ENCODE data around the gene ZNF799.
"Not testable (repeated sequence)": the region's sequence is repeated elsewhere in the genome, so short reads cannot be mapped to it uniquely, and the experiment has no call there.

Gene ZNF799

DNA sequence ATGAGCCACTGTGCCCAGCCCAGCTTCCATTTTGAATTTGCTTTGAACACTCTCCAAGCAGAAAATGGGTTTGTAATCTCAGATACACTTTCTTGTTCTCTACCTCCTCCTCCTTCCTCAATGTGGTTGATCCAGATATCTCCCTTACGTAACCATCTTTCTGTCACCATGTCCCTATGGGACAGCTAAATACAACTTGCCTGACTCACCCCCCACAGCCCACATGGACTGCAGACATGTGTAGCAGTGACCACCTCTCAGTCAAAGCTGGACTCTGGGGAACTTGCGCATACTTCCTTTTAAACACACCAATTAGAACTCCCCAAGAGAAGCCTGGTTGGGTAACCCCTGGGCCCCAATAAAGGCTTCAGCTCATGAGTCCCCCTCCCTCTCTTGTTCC is 10.8 kb upstream of the ZNF799 start:
- Histone ChIP-seq H3K36me3 (ENCODE audit: control insufficient read depth in 2 of 2, insufficient read depth in 2 of 2, low read length in 2 of 2) (no peaks in the 10 kb centered on the region), H3K4me3 (ENCODE audit: low read length in 2 of 2) (no peak overlapping the region), H3K9ac (ENCODE audit: low read length in 2 of 2) (no peak overlapping the region), H3K9me3 (ENCODE audit: control insufficient read depth in 2 of 2, low read length in 2 of 2) (no peaks in the 10 kb centered on the region), H3K4me1 (ENCODE audit: control insufficient read depth, insufficient read depth, low read length) (no peaks in the 10 kb centered on the region), H3K27ac (ENCODE audit: low read length) (no peak overlapping the region), H3K27me3 (ENCODE audit: control insufficient read depth in 1 of 2, insufficient read depth in 2 of 2, low read length in 2 of 2) (no peaks in the 10 kb centered on the region)

- H3K36me3 ChIP-seq (ENCODE audit: control insufficient read depth in 2 of 2, insufficient read depth in 2 of 2, low read length in 2 of 2); H3K4me1 ChIP-seq (ENCODE audit: control insufficient read depth, insufficient read depth, low read length); H3K9me3 ChIP-seq (ENCODE audit: control insufficient read depth in 2 of 2, low read length in 2 of 2); H3K27me3 ChIP-seq (ENCODE audit: control insufficient read depth in 1 of 2, insufficient read depth in 2 of 2, low read length in 2 of 2): not testable (repeated sequence)
- Histone ChIP-seq H3K27ac (ENCODE audit: low read length) (peak overlapping the region; percentile 62), H3K9ac (ENCODE audit: low read length in 2 of 2) (peak overlapping the region; percentile 75 to 77), H3K4me3 (ENCODE audit: low read length in 2 of 2) (peak overlapping the region; percentile 87)
These were observed 1.0 kb downstream of the ZNF799 start for GRCh38 chr19:12399901-12400632.

GRCh38 chr19:12391148-12391547 is 9.9 kb downstream of the ZNF799 start:
- H3K9me3 ChIP-seq (ENCODE audit: control insufficient read depth in 2 of 2, low read length in 2 of 2); H3K4me3 ChIP-seq (ENCODE audit: low read length in 2 of 2); H3K9ac ChIP-seq (ENCODE audit: low read length in 2 of 2); H3K4me1 ChIP-seq (ENCODE audit: control insufficient read depth, insufficient read depth, low read length); H3K27me3 ChIP-seq (ENCODE audit: control insufficient read depth in 1 of 2, insufficient read depth in 2 of 2, low read length in 2 of 2); H3K27ac ChIP-seq (ENCODE audit: low read length): not testable (repeated sequence)
- peaks cover 11 to 15% of the 10 kb centered on the region in 2 donors for H3K36me3 ChIP-seq (ENCODE audit: control insufficient read depth in 2 of 2, insufficient read depth in 2 of 2, low read length in 2 of 2)

DNA sequence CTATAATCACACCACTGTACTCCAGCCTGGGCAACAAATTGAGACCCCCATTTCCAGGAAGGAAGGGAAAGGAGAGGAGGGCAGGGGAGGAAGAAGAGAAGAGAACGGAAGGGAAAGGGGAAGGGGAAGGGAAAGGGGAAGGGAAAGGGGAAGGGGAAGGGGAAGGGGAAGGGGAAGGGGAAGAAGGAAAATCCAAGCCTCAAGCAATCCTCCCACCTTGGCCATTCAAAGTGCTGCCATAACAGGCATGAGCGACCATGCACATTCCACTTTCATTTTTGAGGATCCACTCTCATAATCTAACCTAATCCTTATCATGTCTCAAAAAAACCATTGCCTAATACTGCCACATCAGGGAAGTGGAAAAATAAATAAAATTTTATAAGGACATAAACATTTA is 14.7 kb downstream of the ZNF799 start:
- not testable (repeated sequence) for H3K4me1 ChIP-seq (ENCODE audit: control insufficient read depth, insufficient read depth, low read length); H3K27me3 ChIP-seq (ENCODE audit: control insufficient read depth in 1 of 2, insufficient read depth in 2 of 2, low read length in 2 of 2); H3K4me3 ChIP-seq (ENCODE audit: low read length in 2 of 2); H3K27ac ChIP-seq (ENCODE audit: low read length); H3K9ac ChIP-seq (ENCODE audit: low read length in 2 of 2); H3K9me3 ChIP-seq (ENCODE audit: control insufficient read depth in 2 of 2, low read length in 2 of 2)
- peaks cover 9 to 11% of the 10 kb centered on the region in 2 donors for H3K36me3 ChIP-seq (ENCODE audit: control insufficient read depth in 2 of 2, insufficient read depth in 2 of 2, low read length in 2 of 2)

DNA sequence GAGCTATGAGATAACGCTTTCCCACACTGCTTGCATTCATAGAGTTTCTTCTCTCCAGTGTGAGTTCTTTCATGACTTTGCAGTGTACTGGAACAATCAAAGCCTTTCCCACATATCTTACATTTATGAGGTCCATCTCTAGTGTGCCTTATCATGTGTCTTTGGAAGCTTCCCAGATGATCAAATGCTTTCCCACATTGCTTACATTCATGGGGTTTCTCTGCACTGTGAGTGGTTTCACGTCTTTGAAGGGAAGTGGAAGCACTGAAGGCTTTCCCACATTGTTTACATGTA is 20.7 kb downstream of the ZNF799 start:
- Histone ChIP-seq H3K27ac (ENCODE audit: low read length) (no peak overlapping the region), H3K36me3 (ENCODE audit: control insufficient read depth in 2 of 2, insufficient read depth in 2 of 2, low read length in 2 of 2) (peaks cover 12 to 16% of the 10 kb centered on the region in 2 donors), H3K9me3 (ENCODE audit: control insufficient read depth in 2 of 2, low read length in 2 of 2) (peaks cover 3 to 8% of the 10 kb centered on the region in 2 donors), H3K27me3 (ENCODE audit: control insufficient read depth in 1 of 2, insufficient read depth in 2 of 2, low read length in 2 of 2) (no peaks in the 10 kb centered on the region), H3K4me3 (ENCODE audit: low read length in 2 of 2) (no peak overlapping the region), H3K9ac (ENCODE audit: low read length in 2 of 2) (no peak overlapping the region), H3K4me1 (ENCODE audit: control insufficient read depth, insufficient read depth, low read length) (no peaks in the 10 kb centered on the region)

DNA sequence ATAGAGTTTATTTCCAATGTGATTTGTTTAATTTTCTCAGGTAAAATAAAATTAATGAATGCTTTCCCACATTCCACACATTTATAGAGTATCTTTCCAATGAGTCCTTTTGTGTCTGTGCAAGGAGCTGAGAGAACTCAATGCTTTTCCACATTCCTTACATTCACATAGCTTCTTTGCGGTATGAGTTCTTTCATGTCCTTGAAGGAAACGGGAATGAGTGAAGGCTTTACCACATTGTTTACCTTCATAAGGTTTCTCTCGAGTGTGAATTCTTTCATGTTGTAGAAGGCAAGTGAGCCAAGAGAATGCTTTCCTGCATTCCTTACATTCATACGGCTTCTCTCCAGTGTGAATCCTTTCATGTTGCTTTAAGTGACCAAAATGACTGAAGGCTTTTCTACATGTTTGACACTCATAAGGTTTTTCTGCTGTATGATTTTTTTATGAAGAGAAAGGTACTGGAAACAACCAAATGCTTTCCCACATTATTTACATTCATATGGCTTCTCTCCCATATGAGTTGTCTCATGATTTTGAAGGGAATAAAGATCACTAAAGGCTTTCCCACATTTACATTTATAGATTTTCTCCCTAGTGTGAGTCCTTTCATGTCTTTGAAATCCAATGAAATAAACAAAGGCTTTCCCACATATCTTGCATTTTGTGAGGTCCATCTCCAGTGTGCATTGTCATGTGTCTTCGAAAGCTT is 21.2 kb downstream of the ZNF799 start:
- Histone ChIP-seq H3K27ac (ENCODE audit: low read length) (no peak overlapping the region), H3K9ac (ENCODE audit: low read length in 2 of 2) (no peak overlapping the region), H3K4me3 (ENCODE audit: low read length in 2 of 2) (no peak overlapping the region), H3K27me3 (ENCODE audit: control insufficient read depth in 1 of 2, insufficient read depth in 2 of 2, low read length in 2 of 2) (no peaks in the 10 kb centered on the region), H3K4me1 (ENCODE audit: control insufficient read depth, insufficient read depth, low read length) (no peaks in the 10 kb centered on the region), H3K9me3 (ENCODE audit: control insufficient read depth in 2 of 2, low read length in 2 of 2) (peaks cover 3 to 8% of the 10 kb centered on the region in 2 donors), H3K36me3 (ENCODE audit: control insufficient read depth in 2 of 2, insufficient read depth in 2 of 2, low read length in 2 of 2) (peaks cover 12 to 16% of the 10 kb centered on the region in 2 donors)

DNA sequence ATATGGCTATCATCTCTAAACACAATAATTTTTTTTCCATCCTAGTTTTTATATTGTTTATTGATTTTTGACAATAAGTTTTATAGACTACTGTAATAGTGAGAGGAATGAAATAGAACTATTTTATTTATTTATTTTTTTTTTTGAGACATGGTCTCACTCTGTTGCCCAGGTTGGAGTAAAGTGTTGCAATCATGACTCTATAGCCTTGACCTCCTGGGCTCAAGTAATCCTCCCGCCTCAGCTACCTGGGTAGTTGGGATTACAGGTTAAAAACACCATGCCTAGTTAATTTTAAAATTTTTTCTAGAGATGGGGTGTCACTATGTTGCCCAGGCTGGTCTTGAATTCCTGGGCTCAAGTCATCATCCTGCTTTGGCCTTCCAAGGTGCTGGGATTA is 27.0 kb downstream of the ZNF799 start:
- peaks cover 0 to 3% of the 10 kb centered on the region in 2 donors for H3K9me3 ChIP-seq (ENCODE audit: control insufficient read depth in 2 of 2, low read length in 2 of 2)
- no peaks in the 10 kb centered on the region for H3K36me3 ChIP-seq (ENCODE audit: control insufficient read depth in 2 of 2, insufficient read depth in 2 of 2, low read length in 2 of 2)
- no peaks in the 10 kb centered on the region for H3K4me1 ChIP-seq (ENCODE audit: control insufficient read depth, insufficient read depth, low read length)
- no peak overlapping the region for H3K27ac ChIP-seq (ENCODE audit: low read length)
- no peak overlapping the region for H3K4me3 ChIP-seq (ENCODE audit: low read length in 2 of 2)
- no peak overlapping the region for H3K9ac ChIP-seq (ENCODE audit: low read length in 2 of 2)
- H3K27me3 ChIP-seq (ENCODE audit: control insufficient read depth in 1 of 2, insufficient read depth in 2 of 2, low read length in 2 of 2): no peaks in the 10 kb centered on the region

GRCh38 chr19:12365236-12366162 is 35.6 kb downstream of the ZNF799 start, which contains the start of gene ZNF442:
TSS of gene ZNF442 (minus strand) at chr19:12365683. CDS start at chr19:12363631, 2,052 bp downstream.
- H3K4me3 ChIP-seq (ENCODE audit: low read length in 2 of 2): peak within 1 kb of the TSS; percentile 83 to 88
- H3K9me3 ChIP-seq (ENCODE audit: control insufficient read depth in 2 of 2, low read length in 2 of 2): no peaks in the 10 kb centered on the region
- peaks cover 12% of the 10 kb centered on the region for H3K4me1 ChIP-seq (ENCODE audit: control insufficient read depth, insufficient read depth, low read length)
- no peaks in the 10 kb centered on the region for H3K36me3 ChIP-seq (ENCODE audit: control insufficient read depth in 2 of 2, insufficient read depth in 2 of 2, low read length in 2 of 2)
- H3K27ac ChIP-seq (ENCODE audit: low read length): peak within 1 kb of the TSS; percentile 90
- H3K9ac ChIP-seq (ENCODE audit: low read length in 2 of 2): peak within 1 kb of the TSS; percentile 82 to 92
- no peaks in the 10 kb centered on the region for H3K27me3 ChIP-seq (ENCODE audit: control insufficient read depth in 1 of 2, insufficient read depth in 2 of 2, low read length in 2 of 2)

- Histone ChIP-seq H3K9me3 (ENCODE audit: control insufficient read depth in 2 of 2, low read length in 2 of 2) (no peaks in the 10 kb centered on the region), H3K4me3 (ENCODE audit: low read length in 2 of 2) (peak overlapping the region; percentile 83 to 88), H3K27ac (ENCODE audit: low read length) (peak overlapping the region; percentile 90), H3K36me3 (ENCODE audit: control insufficient read depth in 2 of 2, insufficient read depth in 2 of 2, low read length in 2 of 2) (no peaks in the 10 kb centered on the region), H3K9ac (ENCODE audit: low read length in 2 of 2) (peak overlapping the region; percentile 82 to 92), H3K4me1 (ENCODE audit: control insufficient read depth, insufficient read depth, low read length) (peaks cover 12% of the 10 kb centered on the region), H3K27me3 (ENCODE audit: control insufficient read depth in 1 of 2, insufficient read depth in 2 of 2, low read length in 2 of 2) (no peaks in the 10 kb centered on the region)
These were observed 36.5 kb downstream of the ZNF799 start for GRCh38 chr19:12364391-12365235.

DNA sequence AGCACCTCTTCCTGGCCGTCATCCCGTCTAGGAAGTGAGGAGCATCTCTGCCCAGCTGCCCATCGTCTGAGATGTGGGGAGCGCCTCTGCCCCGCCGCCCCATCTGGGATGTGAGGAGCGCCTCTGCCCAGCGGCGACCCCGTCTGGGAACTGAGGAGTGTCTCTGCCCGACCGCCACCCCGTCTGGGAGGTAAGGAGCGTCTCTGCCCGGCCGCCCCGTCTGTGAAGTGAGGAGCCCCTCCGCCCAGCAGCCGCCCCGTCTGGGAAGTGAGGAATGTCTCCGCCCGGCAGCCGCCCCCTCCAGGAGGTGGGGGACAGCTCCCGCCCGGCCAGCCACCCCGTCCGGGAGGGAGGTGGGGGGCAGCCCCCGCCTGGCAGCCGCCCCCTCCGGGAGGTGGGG is 38.8 kb downstream of the ZNF799 start:
- not testable (repeated sequence) for H3K36me3 ChIP-seq (ENCODE audit: control insufficient read depth in 2 of 2, insufficient read depth in 2 of 2, low read length in 2 of 2); H3K4me3 ChIP-seq (ENCODE audit: low read length in 2 of 2); H3K27ac ChIP-seq (ENCODE audit: low read length); H3K9me3 ChIP-seq (ENCODE audit: control insufficient read depth in 2 of 2, low read length in 2 of 2); H3K9ac ChIP-seq (ENCODE audit: low read length in 2 of 2); H3K27me3 ChIP-seq (ENCODE audit: control insufficient read depth in 1 of 2, insufficient read depth in 2 of 2, low read length in 2 of 2)
- H3K4me1 ChIP-seq (ENCODE audit: control insufficient read depth, insufficient read depth, low read length): peaks cover 12% of the 10 kb centered on the region

Measured in stomach smooth muscle (tissue), 2 donors.